GM23338 (cell line): ENCODE data around the gene FBXO11. TPM values are rescaled to one million over a fixed set of nuclear protein-coding genes. Genes with fewer than 3 reads are reported as not detected.

ENCODE experiments used
- ATAC-seq: fragments of 200-7000 bp; cut with Tn5 transposase; 3 replicates; pipeline ENCODE4 v1.9.1; 2020
- DNase-seq: peaks from one replicate; pipeline ENCODE4 v3.0.0-alpha.2; 2015; ENCODE audit warnings: low spot score
- H2AFZ ChIP-seq: fragments of 200-600 bp; sonication (generic); 2 replicates; pipeline ENCODE4 v1.8.0; 2016; ENCODE audit warnings: antibody characterized with exemption, mild to moderate bottlenecking, moderate library complexity
- H3F3A ChIP-seq: fragments of 200-600 bp; sonication (generic); replicated peaks from 2 replicates; pipeline ENCODE4 v1.8.0; 2017; ENCODE audit warnings: antibody characterized with exemption, mixed run types, low read depth
- H3K27ac ChIP-seq: fragments of 200-600 bp; sonication (generic); 2 replicates; pipeline ENCODE4 v1.6.1; 2016; ENCODE audit warnings: low read depth
- H3K27me3 ChIP-seq: fragments of 200-600 bp; sonication (generic); 2 replicates; pipeline ENCODE4 v1.8.0; 2016; ENCODE audit warnings: mild to moderate bottlenecking, mixed run types, moderate library complexity; ENCODE audit not compliant: insufficient read depth
- H3K36me3 ChIP-seq: fragments of 200-600 bp; sonication (generic); 2 replicates; pipeline ENCODE4 v1.8.0; 2016; ENCODE audit warnings: mild to moderate bottlenecking; ENCODE audit not compliant: insufficient read depth
- H3K4me1 ChIP-seq: fragments of 200-600 bp; sonication (generic); 2 replicates; pipeline ENCODE4 v1.8.0; 2016; ENCODE audit warnings: mild to moderate bottlenecking, moderate library complexity; ENCODE audit not compliant: insufficient read depth
- H3K4me2 ChIP-seq: fragments of 200-600 bp; sonication (generic); 2 replicates; pipeline ENCODE4 v1.7.1; 2017; ENCODE audit warnings: mixed run types
- H3K4me3 ChIP-seq: fragments of 200-600 bp; sonication (generic); 2 replicates; pipeline ENCODE4 v1.6.1; 2016; ENCODE audit warnings: mixed run types
- H3K79me2 ChIP-seq: fragments of 200-600 bp; sonication (generic); replicated peaks from 2 replicates; pipeline ENCODE4 v1.8.0; 2017; ENCODE audit warnings: mild to moderate bottlenecking; ENCODE audit not compliant: insufficient read depth
- H3K9me2 ChIP-seq: fragments of 200-600 bp; sonication (generic); 2 replicates; pipeline ENCODE4 v1.8.0; 2017; ENCODE audit not compliant: insufficient read depth
- H4K20me1 ChIP-seq: fragments of 200-600 bp; sonication (generic); replicated peaks from 2 replicates; pipeline ENCODE4 v1.8.0; 2017; ENCODE audit warnings: mild to moderate bottlenecking; ENCODE audit not compliant: insufficient read depth
- H3K27ac Mint-ChIP-seq: 2 replicates; pipeline ENCODE4 v1.8.0; 2020; ENCODE audit warnings: inconsistent platforms, mild to moderate bottlenecking, moderate library complexity, mixed read lengths
- H3K27me3 Mint-ChIP-seq: 3 replicates; pipeline ENCODE4 v1.8.0; 2022; ENCODE audit warnings: low read depth, mild to moderate bottlenecking, moderate library complexity, mixed read lengths, inconsistent platforms; ENCODE audit not compliant: insufficient read depth, poor library complexity
- H3K36me3 Mint-ChIP-seq: 3 replicates; pipeline ENCODE4 v1.8.0; 2021; ENCODE audit warnings: low read depth, mild to moderate bottlenecking, inconsistent platforms, moderate library complexity, mixed read lengths
- H3K4me1 Mint-ChIP-seq: 3 replicates; pipeline ENCODE4 v1.8.0; 2020; ENCODE audit warnings: mild to moderate bottlenecking, inconsistent platforms, mixed read lengths
- H3K4me3 Mint-ChIP-seq: 3 replicates; pipeline ENCODE4 v1.8.0; 2021; ENCODE audit warnings: moderate library complexity, mild to moderate bottlenecking, inconsistent platforms, mixed read lengths
- H3K9me3 Mint-ChIP-seq: 3 replicates; pipeline ENCODE4 v1.8.0; 2020; ENCODE audit warnings: moderate library complexity, mild to moderate bottlenecking, inconsistent platforms, mixed read lengths
- CREB1 ChIP-seq: fragments of 250-450 bp; sonication (Bioruptor Pico); IDR thresholded peaks from 2 replicates; pipeline ENCODE4 v1.5.0; 2020; ENCODE audit warnings: low read depth, mild to moderate bottlenecking, moderate library complexity
- CTCF ChIP-seq, 2 experiments: fragments of 200-600 bp in 1 of 2; sonication (generic) in 1 of 2; conservative IDR thresholded peaks; 2 replicates each; pipeline versions ENCODE4 v1.5.1 to v1.6.1; 2016 to 2017; ENCODE audit warnings: antibody characterized with exemption in 2 of 2, low read depth in 2 of 2, mild to moderate bottlenecking in 2 of 2, moderate library complexity in 1 of 2
- ETS1 ChIP-seq: IDR thresholded peaks from 2 replicates; pipeline ENCODE4 v1.6.1; 2016; ENCODE audit warnings: antibody characterized with exemption
- EZH2 ChIP-seq: fragments of 200-600 bp; sonication (generic); IDR thresholded peaks from one replicate; pipeline ENCODE4 v1.8.0; 2017; ENCODE audit warnings: antibody characterized with exemption, mild to moderate bottlenecking, low read depth; ENCODE audit not compliant: unreplicated experiment
- EZH2phosphoT487 ChIP-seq: fragments of 200-600 bp; sonication (generic); IDR thresholded peaks from one replicate; pipeline ENCODE4 v1.8.1; 2018; ENCODE audit warnings: antibody characterized with exemption; ENCODE audit not compliant: unreplicated experiment
- JUNB ChIP-seq: IDR thresholded peaks from one replicate; pipeline ENCODE4 v1.6.1; 2016; ENCODE audit warnings: antibody characterized with exemption; ENCODE audit not compliant: unreplicated experiment
- NANOG ChIP-seq: IDR thresholded peaks from 2 replicates; pipeline ENCODE4 v1.6.1; 2016; ENCODE audit warnings: antibody characterized with exemption, borderline replicate concordance
- POLR2AphosphoS5 ChIP-seq: IDR thresholded peaks from 2 replicates; pipeline ENCODE4 v1.6.1; 2016; ENCODE audit warnings: antibody characterized with exemption, low read depth
- REST ChIP-seq: IDR thresholded peaks from one replicate; pipeline ENCODE4 v1.6.1; 2018; ENCODE audit warnings: antibody characterized with exemption; ENCODE audit not compliant: unreplicated experiment
- STAT1 ChIP-seq: IDR thresholded peaks from one replicate; pipeline ENCODE4 v1.6.1; 2016; ENCODE audit warnings: antibody characterized with exemption; ENCODE audit not compliant: unreplicated experiment
- ZNF114 ChIP-seq: fragments of 250-450 bp; sonication (Bioruptor Pico); IDR thresholded peaks from 2 replicates; pipeline ENCODE4 v1.5.0; 2020; ENCODE audit warnings: mild to moderate bottlenecking, moderate library complexity
- ZNF331 ChIP-seq: fragments of 250-450 bp; sonication (Bioruptor Pico); IDR thresholded peaks from 2 replicates; pipeline ENCODE4 v1.5.0; 2020; ENCODE audit warnings: low read depth, mild to moderate bottlenecking, moderate library complexity
- ZNF462 ChIP-seq: fragments of 250-450 bp; sonication (Bioruptor Pico); IDR thresholded peaks from 2 replicates; pipeline ENCODE4 v1.5.0; 2020; ENCODE audit warnings: mild to moderate bottlenecking, moderate library complexity
- polyA plus RNA-seq: library from polyadenylated mRNA; unstranded; fragments of >200 nt; fragmentation: Nextera tagmentation; extraction: Ambion mirVana; gene quantifications from 2 replicates; pipeline ENCODE4 v1.2.1, GENCODE V29; 2016
- total RNA-seq: library from RNA; depleted of rRNA; stranded (reverse); fragments of >200 nt; shearing (Covaris generic); gene quantifications from 2 replicates; pipeline ENCODE4 v1.2.3, GENCODE V29; 2014

FBXO11 gene
- total and polyA plus RNA-seq, 2 experiments from 2014 or later = 21.5 to 52.7 TPM

GRCh38 chr2:47803770-47804169 is 102.5 kb downstream of the FBXO11 start:
- Mint-ChIP-seq H3K36me3 (peaks cover 99% of the 10 kb centered on the region), H3K4me1 (no peaks in the 10 kb centered on the region), H3K27me3 (peaks cover 7% of the 10 kb centered on the region), H3K9me3 (no peaks in the 10 kb centered on the region), H3K27ac (no peak overlapping the region), H3K4me3 (no peak overlapping the region)
- H3K36me3 ChIP-seq = peaks cover 97% of the 10 kb centered on the region
- no peak for TF ChIP-seq CTCF (conservative IDR thresholded peaks at IDR 0.05; ENCODE audit: low read depth in 2 of 2)
- no peak for TF ChIP-seq ZNF331 (CRISPR knock-in tag)
- TF ChIP-seq REST = no peak
- TF ChIP-seq JUNB = no peak
- TF ChIP-seq STAT1 = no peak
- TF ChIP-seq ETS1 = no peak
- TF ChIP-seq ZNF114 (CRISPR knock-in tag) = no peak
- TF ChIP-seq CREB1 (CRISPR knock-in tag) = no peak
- no peak for TF ChIP-seq ZNF462 (CRISPR knock-in tag)
- no peak for TF ChIP-seq NANOG
- TF ChIP-seq EZH2 = no peak
- TF ChIP-seq POLR2AphosphoS5 = no peak
- TF ChIP-seq EZH2phosphoT487 = no peak
- H3K27ac ChIP-seq = no peak overlapping the region; the same call in 1 of the 2 replicates
- peaks cover 53% of the 10 kb centered on the region for H4K20me1 ChIP-seq
- peaks cover 56% of the 10 kb centered on the region for H3F3A ChIP-seq
- no peak overlapping the region for H2AFZ ChIP-seq
- H3K4me1 ChIP-seq = no peaks in the 10 kb centered on the region
- peaks cover 42% of the 10 kb centered on the region for H3K79me2 ChIP-seq
- no peaks in the 10 kb centered on the region for H3K9me2 ChIP-seq
- no peak overlapping the region for H3K4me2 ChIP-seq
- no peak for DNase-seq
- H3K27me3 ChIP-seq = no peaks in the 10 kb centered on the region
- H3K4me3 ChIP-seq = no peak overlapping the region
- no peak for ATAC-seq
